ENCODE data around the gene WDFY2.

- TF ChIP-seq NR2F1 (conservative IDR thresholded peaks at IDR 0.05) (no peak), POLR2AphosphoS5 (IDR thresholded peaks at IDR 0.05; ENCODE audit: low read length) (no peak), NFYA (IDR thresholded peaks at IDR 0.05; ENCODE audit: borderline replicate concordance, low read depth, low read length) (no peak)
These were observed 231.6 kb downstream of the WDFY2 start for GRCh38 chr13:51815848-51816247.

Measured in GM12878 (cell line).